Upper lobe of left lung (tissue), 6 donors: ENCODE data around the gene GORASP2. TPM values are rescaled to one million over a fixed set of nuclear protein-coding genes. Genes with fewer than 3 reads are reported as not detected.

ENCODE experiments used
- ATAC-seq, 2 donors: fragments of 200-7000 bp; cut with Tn5 transposase; one replicate each; pipeline ENCODE4 v1.9.1; 2022; ENCODE audit warnings: mild to moderate bottlenecking in 2 of 2, moderate library complexity in 2 of 2; ENCODE audit not compliant: low FRiP score in 2 of 2
- DNase-seq, 2 donors: peaks; one replicate each; pipeline ENCODE4 v3.0.0-alpha.2; 2019 to 2020
- H3K27ac ChIP-seq, 4 donors: fragments of 200-600 bp; sonication (generic); one replicate each; pipeline ENCODE4 v1.5.1; 2016 to 2019
- H3K27me3 ChIP-seq, 4 donors: fragments of 200-600 bp; sonication (generic); one replicate each; pipeline ENCODE4 v1.5.1; 2017 to 2019
- H3K36me3 ChIP-seq, 4 donors: fragments of 200-600 bp; sonication (generic); one replicate each; pipeline ENCODE4 v1.5.1; 2016 to 2019
- H3K4me1 ChIP-seq, 4 donors: fragments of 200-600 bp; sonication (generic); one replicate each; pipeline ENCODE4 v1.5.1; 2018 to 2019
- H3K4me3 ChIP-seq, 4 donors: fragments of 200-600 bp; sonication (generic); one replicate each; pipeline ENCODE4 v1.5.1; 2017 to 2019; ENCODE audit warnings: mild to moderate bottlenecking in 2 of 4, moderate library complexity in 1 of 4
- H3K9me3 ChIP-seq, 4 donors: fragments of 200-600 bp; sonication (generic); one replicate each; pipeline ENCODE4 v1.5.1; 2018 to 2019
- EP300 ChIP-seq, 4 donors: sonication (generic); formaldehyde crosslinking; IDR thresholded peaks; one replicate each; pipeline ENCODE4 v1.5.1; 2017; ENCODE audit warnings: antibody characterized with exemption in 4 of 4, control low read depth in 2 of 4
- POLR2A ChIP-seq, 4 donors: fragments of 450-650 bp; IDR thresholded peaks; one replicate each; pipeline ENCODE4 v1.5.1; 2016 to 2017; ENCODE audit warnings: antibody characterized with exemption in 4 of 4, mild to moderate bottlenecking in 2 of 4
- POLR2AphosphoS5 ChIP-seq, 2 donors: sonication (generic); formaldehyde crosslinking; IDR thresholded peaks; one replicate each; pipeline ENCODE4 v1.5.1; 2017; ENCODE audit warnings: antibody characterized with exemption in 2 of 2
- WGBS, 2 donors: methylation state at CpG; one replicate each; pipeline ENCODE4 v1.1.5; 2017 to 2018; 5-methylcytosine and 5-hydroxymethylcytosine counted together
- total RNA-seq, 6 donors: library from RNA; depleted of rRNA in 4 of 6; stranded (reverse); fragments of >200 nt in 4 of 6; gene quantifications; one replicate each; pipeline versions ENCODE4 v1.1.0 to v1.2.1, GENCODE V29; 2016 to 2021
- TF ChIP-seq, protein P1 (sequence below), 6 experiments: fragments of 450-650 bp in 4 of 6; fragments of 200-600 bp in 2 of 6; sonication (generic) in 2 of 6; IDR thresholded peaks; one replicate each; pipeline ENCODE4 v1.5.1; 2016 to 2019; ENCODE audit warnings: antibody characterized with exemption in 6 of 6
- donor health status: DM: no; HTN: no; CAD: no; lungs with moderate emphysema.
- donor health status: DM: no; HTN: yes; CAD: no; lungs with severe emphysema.

GORASP2 gene
- total RNA-seq, 6 donors from 2014 or later = 14.7 to 80.7 (median 59.5) TPM

DNA sequence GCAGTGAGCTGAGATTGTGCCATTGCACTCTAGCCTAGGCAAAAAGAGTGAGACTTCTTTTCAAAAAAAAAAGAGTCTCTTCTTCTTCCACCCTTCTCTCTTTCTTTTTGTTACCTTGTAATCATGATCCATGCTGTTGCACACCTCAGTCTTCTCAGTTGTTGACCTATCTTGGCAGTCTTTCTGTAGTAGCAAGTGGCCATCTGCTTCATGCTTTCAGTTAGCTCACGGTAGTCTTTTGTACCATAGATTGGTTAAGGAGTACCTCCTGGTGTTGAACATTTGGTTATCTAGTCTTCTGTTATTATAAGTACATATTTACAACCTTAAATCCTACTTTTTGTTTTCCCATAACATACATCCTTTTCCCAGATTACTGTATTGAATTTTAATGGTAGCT, 3.1 kb downstream of the GORASP2 start:
- Histone ChIP-seq H3K27ac (no peak overlapping the region), H3K27me3 (no peaks in the 10 kb centered on the region), H3K4me1 (peaks cover 29 to 34% (median 30%) of the 10 kb centered on the region in 4 donors), H3K4me3 (no peak overlapping the region), H3K9me3 (no peaks in the 10 kb centered on the region), H3K36me3 (peaks cover 0 to 12% (median under 1%) of the 10 kb centered on the region in 4 donors)
- no peak for DNase-seq
- TF ChIP-seq, protein P1, sequence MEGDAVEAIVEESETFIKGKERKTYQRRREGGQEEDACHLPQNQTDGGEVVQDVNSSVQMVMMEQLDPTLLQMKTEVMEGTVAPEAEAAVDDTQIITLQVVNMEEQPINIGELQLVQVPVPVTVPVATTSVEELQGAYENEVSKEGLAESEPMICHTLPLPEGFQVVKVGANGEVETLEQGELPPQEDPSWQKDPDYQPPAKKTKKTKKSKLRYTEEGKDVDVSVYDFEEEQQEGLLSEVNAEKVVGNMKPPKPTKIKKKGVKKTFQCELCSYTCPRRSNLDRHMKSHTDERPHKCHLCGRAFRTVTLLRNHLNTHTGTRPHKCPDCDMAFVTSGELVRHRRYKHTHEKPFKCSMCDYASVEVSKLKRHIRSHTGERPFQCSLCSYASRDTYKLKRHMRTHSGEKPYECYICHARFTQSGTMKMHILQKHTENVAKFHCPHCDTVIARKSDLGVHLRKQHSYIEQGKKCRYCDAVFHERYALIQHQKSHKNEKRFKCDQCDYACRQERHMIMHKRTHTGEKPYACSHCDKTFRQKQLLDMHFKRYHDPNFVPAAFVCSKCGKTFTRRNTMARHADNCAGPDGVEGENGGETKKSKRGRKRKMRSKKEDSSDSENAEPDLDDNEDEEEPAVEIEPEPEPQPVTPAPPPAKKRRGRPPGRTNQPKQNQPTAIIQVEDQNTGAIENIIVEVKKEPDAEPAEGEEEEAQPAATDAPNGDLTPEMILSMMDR (IDR thresholded peaks at IDR 0.05) = no peak
- TF ChIP-seq POLR2A (IDR thresholded peaks at IDR 0.05) (no peak), EP300 (IDR thresholded peaks at IDR 0.05) (no peak), POLR2AphosphoS5 (IDR thresholded peaks at IDR 0.05) (no peak)
- ATAC-seq = no peak
- 72 to 74% methylated on average over 1 of the region's 1 CpG for WGBS, 2 donors

DNA sequence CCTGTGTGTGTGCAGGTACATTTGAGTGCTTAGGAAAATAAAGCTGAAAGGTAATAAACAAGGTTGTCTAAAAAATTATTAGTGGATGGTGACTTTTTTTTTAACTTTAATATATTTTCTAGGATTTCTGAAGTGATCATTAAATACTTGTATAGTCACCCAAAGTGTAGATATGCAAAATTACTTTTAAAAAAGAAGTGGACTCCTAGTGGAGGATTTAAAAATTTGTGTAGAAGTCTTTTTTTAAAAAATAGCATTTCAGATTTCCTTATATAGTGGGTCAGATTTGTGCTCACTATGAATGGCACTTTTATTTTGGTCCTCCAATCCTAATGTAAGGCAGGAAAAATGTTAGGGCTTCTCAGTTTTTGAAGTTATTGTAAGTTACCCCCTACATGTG, 3.9 kb downstream of the GORASP2 start:
- no peaks in the 10 kb centered on the region for H3K27me3 ChIP-seq
- H3K9me3 ChIP-seq = no peaks in the 10 kb centered on the region
- ATAC-seq (no peak), DNase-seq (no peak)
- H3K36me3 ChIP-seq = peaks cover 0 to 16% (median 2%) of the 10 kb centered on the region in 4 donors
- H3K4me3 ChIP-seq = no peak overlapping the region
- H3K4me1 ChIP-seq = peaks cover 28 to 34% (median 31%) of the 10 kb centered on the region in 4 donors
- no peak overlapping the region for H3K27ac ChIP-seq
- TF ChIP-seq EP300 (IDR thresholded peaks at IDR 0.05) (no peak), POLR2A (IDR thresholded peaks at IDR 0.05) (no peak), POLR2AphosphoS5 (IDR thresholded peaks at IDR 0.05) (no peak)
- TF ChIP-seq, protein P1 (IDR thresholded peaks at IDR 0.05) = no peak

DNA sequence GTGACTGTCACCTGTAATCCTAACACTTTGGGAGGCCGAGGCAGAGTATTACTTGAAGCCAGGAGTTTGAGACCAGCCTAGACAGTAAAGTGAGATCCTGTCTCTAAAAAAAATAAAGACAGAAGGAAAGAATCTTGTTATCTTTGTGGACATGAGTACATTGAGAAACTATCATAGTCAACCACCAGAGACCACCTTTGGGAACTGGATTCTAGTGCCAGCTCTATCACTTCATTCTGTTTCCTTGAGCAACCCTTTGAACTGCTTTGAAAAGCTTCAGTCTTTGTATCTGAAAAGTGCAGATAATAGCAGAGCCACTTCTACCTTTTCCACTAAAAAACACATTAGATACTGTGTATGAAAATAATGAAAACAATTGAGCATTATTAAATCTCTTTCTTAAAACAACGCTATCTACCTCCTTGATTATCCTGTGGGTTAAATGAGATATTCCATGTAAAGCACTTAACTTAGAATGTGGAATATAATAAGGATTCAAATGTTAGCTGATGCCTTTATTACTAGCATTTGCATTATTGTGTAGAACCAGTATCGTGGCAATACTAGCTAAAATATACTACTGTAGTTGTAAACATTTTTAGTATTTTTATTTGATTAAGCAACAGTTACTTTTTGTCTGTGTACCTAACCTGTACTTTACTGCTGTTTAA, 8.8 kb downstream of the GORASP2 start:
- DNase-seq (no peak), ATAC-seq (no peak)
- no peak overlapping the region for H3K4me3 ChIP-seq
- H3K4me1 ChIP-seq = peaks cover 0 to 30% (median 8%) of the 10 kb centered on the region in 4 donors
- H3K27ac ChIP-seq = no peak overlapping the region
- H3K36me3 ChIP-seq = peaks cover 0 to 16% (median 2%) of the 10 kb centered on the region in 4 donors
- 63 to 71% methylated on average over 3 of the region's 3 CpGs for WGBS, 2 donors
- no peaks in the 10 kb centered on the region for H3K27me3 ChIP-seq
- no peaks in the 10 kb centered on the region for H3K9me3 ChIP-seq
- TF ChIP-seq, protein P1 (IDR thresholded peaks at IDR 0.05) = no peak
- TF ChIP-seq EP300 (IDR thresholded peaks at IDR 0.05) (no peak), POLR2A (IDR thresholded peaks at IDR 0.05) (no peak), POLR2AphosphoS5 (IDR thresholded peaks at IDR 0.05) (no peak)

DNA sequence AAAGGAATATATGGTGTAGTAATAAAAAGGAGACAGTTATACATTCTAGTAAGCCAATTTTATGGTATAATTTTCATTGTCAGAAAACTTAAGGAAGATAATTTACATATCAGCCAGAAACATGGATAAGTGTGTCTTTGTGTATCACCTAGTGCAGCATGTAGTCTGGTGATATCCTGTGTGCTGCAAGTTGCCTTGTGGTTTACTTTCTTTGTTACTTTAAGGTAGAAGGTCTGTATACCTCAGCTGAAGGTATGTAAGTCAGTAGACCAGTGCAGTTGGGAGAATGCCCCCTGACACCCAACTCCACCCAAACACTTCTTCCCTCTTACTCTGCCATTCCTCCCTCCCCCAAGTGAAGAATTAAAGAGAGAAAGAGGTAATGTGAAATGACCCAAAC, 11.0 kb downstream of the GORASP2 start:
- Histone ChIP-seq H3K27ac (no peak overlapping the region), H3K4me1 (peaks cover 0 to 27% (median 7%) of the 10 kb centered on the region in 4 donors), H3K9me3 (no peaks in the 10 kb centered on the region), H3K4me3 (no peak overlapping the region), H3K27me3 (no peaks in the 10 kb centered on the region), H3K36me3 (peaks cover 0 to 16% (median 2%) of the 10 kb centered on the region in 4 donors)
- ATAC-seq (no peak), DNase-seq (no peak)
- TF ChIP-seq EP300 (IDR thresholded peaks at IDR 0.05) (no peak), POLR2A (IDR thresholded peaks at IDR 0.05) (no peak), POLR2AphosphoS5 (IDR thresholded peaks at IDR 0.05) (no peak)
- TF ChIP-seq, protein P1 (IDR thresholded peaks at IDR 0.05) = no peak

DNA sequence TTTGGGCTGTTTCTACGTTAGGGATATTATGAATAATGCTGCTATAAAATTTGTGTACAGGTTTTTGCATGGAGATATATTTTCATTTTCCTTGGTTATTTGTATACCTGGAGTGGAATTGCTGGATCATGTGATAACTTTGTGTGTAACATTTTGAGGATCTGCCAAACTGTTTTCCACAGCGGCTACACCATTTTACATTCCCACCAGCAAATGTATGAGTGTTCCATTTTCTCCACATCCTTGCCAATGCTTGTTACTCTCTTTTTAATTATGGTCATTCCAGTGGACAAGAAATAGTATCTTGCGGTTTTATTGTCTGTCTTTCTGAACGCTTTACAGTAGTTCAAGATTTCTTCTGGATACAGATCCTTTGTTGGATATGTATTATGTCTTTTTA, 13.6 kb downstream of the GORASP2 start:
- DNase-seq (no peak), ATAC-seq (no peak)
- H3K36me3 ChIP-seq = peaks cover 0 to 2% (median 0%) of the 10 kb centered on the region in 4 donors
- H3K4me1 ChIP-seq = peaks cover 0 to 27% (median 7%) of the 10 kb centered on the region in 4 donors
- WGBS, 2 donors = 93 to 96% methylated on average over 4 of the region's 4 CpGs
- H3K27me3 ChIP-seq = no peaks in the 10 kb centered on the region
- no peak for TF ChIP-seq EP300 (IDR thresholded peaks at IDR 0.05)
- TF ChIP-seq, protein P1 (IDR thresholded peaks at IDR 0.05) = no peak
- TF ChIP-seq POLR2A (IDR thresholded peaks at IDR 0.05) = no peak
- TF ChIP-seq POLR2AphosphoS5 (IDR thresholded peaks at IDR 0.05) = no peak
- H3K27ac ChIP-seq = no peak overlapping the region
- H3K9me3 ChIP-seq = no peaks in the 10 kb centered on the region
- H3K4me3 ChIP-seq = no peak overlapping the region
